ENCODE data around the gene PRPH2.

- TF ChIP-seq CTCF (conservative IDR thresholded peaks at IDR 0.05) (no peak), EZH2 (IDR thresholded peaks at IDR 0.05; ENCODE audit: low read depth) (no peak)
These were observed 36.5 kb upstream of the PRPH2 start for GRCh38 chr6:42758756-42759430.

All from PC-9 (cell line).